ENCODE measurements around the gene PROM2.

The PROM2 gene

DNA sequence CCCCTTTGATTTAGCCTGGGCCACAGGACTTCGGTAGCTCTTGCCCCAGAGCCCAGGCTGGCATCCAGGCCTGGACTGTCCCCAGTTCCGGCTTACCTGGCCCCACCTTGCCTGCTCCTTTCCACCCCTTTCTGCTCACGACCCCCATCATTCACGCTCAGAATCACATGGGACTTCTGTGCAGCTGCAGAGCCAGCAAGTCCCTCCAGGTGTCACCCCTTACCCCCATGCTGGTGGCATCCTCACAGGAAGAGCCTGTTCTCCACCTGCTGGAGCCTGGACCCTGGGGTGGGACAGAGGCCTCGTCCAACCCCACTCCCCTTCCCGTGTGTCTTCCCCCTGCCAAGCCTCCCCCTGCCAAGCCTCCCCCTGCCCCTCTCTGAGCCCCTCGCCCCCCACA, 15.0 kb downstream of the PROM2 start:
- FAIRE-seq, result no peak

DNA sequence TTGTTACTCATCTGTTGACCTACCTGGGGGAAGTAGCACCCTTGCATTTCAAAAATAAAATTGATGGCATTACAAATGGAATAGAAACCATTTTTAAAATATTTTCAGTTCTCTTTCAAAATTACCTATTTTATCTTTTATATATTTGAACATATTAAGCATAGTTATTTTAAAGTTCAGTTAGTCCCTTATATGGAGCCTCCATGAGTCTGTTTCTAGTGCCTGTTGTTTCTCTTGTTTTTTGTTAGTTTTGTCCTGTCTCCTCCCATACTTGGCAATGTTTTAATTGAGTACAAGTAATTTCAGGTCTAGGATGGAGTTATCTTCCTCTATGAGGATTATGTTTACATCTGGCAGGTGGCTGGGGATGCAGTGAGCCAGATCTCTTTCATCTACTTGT, 17.0 kb downstream of the PROM2 start:
- FAIRE-seq, result no peak

DNA sequence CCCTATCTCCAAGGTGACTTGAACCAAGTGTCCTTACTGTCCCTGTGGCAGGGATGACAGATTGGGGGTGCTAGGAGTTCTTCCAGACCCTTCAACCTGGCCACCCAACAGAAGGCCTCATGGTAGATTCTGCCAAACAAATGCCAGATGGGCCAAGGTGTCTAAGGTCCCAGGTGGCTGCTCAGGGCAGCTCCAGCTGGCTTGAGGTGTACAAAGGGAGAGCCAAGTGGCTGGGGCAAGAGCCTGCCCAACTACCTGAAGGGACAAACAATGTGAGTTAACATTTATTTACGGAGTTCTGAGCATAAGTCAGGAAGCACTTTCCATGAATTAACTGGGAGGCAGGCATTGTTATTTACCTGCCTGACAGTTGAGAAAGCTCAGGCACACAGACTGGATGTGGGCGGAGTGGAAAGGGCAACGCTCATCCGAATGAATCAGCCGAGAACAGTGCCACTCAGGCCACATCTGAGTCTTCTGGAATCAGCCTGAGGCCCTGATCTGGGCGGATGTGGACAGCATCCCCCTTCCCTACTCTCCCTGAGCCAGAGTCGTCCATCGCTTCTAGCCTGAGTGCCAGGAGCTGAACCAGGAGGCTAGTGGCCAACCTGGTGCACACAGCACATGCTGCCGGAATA, 18.5 kb downstream of the PROM2 start:
- no peak for FAIRE-seq

DNA sequence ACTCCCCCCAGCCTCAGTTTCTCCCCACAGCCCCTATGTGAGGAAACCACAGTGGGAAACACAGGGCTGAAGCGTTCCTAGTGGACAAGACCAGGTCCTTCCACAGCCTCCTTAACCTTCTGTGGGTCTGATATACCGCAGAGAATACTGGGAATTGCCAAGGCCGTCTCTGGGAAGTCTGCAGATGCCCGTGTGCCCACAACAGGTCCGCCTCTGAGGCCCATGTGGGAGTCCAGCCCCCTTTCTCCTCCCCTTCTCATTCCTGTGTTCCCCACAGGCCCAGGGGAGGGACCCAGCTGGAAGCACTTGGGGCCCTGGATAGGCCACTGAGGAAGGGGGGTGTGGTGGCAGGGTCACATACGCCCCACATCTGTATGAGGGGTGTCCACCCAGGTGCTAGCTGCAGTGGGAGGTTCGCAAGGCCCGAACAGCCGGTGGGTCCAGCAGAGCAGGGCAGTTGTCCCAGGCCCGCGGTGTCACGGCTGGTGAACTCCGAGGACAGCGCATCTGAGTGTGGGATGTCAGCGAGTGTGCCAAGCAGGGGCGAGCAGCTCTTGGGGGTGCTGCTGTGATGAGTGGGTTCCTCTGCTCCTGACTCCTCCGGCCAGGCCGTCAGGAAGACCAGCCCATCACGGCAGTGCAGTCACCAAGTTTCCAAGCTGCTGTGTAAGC, 20.5 kb downstream of the PROM2 start:
- FAIRE-seq, result no peak

DNA sequence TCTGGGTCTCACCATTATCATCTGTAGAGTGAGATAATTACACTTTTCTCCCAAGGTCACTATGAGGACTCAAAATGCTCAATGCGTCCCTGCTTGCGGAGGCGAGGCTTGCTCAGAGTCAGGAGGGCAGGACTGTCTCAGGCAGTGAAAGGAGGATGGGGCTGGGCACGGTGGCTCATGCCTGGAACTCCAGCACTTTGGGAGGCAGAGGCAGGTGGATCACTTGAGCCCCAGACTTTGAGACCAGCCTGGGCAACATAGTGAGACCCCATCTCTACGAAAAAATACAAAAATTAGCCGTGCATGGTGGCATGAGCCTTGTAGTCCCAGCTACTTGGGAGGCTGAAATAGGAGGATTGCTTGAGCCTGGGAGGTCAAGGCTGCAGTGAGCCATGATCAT, 21.1 kb downstream of the PROM2 start:
- no peak for FAIRE-seq

DNA sequence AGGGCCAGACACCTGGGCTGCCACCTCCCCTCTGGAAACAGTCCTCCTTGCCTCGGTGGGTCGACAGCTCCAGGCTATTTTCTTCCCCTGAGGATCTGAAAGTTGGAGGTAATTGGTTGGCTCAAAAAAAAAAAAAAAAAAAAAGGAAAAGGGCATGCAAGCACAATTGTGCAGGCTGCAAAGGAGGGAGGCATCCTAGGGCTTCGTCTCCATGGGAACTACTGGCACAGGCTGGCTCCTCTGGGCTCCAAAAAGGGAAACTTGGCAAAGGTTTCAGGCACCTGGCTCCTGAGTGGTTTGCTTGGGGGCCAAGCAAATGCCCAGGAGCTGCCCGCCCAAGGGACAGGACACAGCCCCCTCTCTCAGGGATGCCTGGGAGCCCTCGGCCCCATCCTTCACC, 21.8 kb downstream of the PROM2 start:
- no peak for FAIRE-seq

DNA sequence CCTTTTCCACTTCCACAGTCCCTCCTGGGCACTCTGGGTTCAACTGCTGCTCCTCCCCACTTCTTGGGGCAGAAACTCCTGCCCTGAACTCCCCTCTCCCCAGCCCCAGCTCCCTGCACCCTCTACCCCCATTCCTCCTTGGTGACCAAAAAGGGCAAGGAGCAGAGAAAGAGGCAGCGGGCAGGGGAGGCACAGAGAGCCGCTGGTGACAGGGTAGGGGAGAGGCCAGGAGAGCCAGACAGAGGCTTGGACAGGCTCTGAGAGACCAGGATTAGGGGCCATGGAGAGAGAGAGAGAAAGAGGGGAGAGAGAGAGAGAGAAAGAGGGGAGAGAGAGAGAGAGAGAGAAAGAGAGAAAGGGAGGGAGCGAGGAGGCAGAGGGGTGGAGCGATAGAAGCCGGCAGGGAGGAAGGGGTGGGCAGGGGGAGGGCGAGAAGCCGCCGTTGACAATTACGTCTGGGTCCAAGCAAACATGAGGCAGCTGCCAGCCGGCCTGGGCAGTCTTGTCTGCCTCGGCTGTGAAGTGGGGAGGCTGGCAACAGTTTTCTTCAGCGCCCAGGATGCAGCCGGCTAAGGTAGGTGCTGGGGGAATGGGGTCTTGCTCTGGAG, 22.7 kb downstream of the PROM2 start, which contains the start of gene KCNIP3:
Gene KCNIP3 (plus strand): TSS at position 468 of the 608 bp plus-strand sequence. CDS start 92 bp downstream, at position 560.
- no peak for FAIRE-seq

DNA sequence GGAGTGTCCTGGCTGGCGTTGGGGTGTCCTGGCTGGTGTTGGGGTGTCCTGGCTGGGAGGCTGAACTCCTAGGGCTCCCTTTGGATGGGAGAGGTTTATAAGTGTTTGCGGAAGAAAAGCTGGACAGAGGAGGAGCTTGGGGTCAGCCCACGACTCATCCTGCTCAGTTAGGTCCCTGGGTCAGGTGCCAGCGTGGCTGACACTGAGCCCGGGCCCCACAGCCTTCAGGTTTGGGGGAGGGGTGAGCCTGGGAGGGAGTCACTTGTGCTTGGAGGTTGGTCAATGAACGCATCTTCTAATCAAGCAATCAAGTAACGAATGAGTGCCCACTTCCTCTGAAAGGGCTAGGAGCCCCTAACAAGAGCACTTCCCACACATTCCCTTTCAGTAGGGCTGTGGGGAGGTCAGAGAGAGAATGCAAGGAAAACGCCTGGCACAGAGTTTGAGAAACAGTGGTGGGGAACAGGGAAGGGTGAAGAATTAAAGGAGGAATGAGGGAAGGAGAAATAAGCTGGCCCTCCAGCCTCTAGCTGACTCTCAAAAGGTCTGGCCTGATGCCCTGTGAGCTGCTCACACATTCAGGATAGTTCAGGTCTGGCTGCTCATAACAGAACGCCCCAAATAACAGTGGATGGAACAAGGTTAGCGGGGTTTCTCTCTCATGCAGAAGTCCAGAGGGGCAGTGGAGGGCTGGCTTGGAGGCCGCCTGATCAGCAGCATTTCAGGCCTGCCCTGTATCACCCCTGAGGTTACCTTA, 23.6 kb downstream of the PROM2 start:
- FAIRE-seq, result no peak

DNA sequence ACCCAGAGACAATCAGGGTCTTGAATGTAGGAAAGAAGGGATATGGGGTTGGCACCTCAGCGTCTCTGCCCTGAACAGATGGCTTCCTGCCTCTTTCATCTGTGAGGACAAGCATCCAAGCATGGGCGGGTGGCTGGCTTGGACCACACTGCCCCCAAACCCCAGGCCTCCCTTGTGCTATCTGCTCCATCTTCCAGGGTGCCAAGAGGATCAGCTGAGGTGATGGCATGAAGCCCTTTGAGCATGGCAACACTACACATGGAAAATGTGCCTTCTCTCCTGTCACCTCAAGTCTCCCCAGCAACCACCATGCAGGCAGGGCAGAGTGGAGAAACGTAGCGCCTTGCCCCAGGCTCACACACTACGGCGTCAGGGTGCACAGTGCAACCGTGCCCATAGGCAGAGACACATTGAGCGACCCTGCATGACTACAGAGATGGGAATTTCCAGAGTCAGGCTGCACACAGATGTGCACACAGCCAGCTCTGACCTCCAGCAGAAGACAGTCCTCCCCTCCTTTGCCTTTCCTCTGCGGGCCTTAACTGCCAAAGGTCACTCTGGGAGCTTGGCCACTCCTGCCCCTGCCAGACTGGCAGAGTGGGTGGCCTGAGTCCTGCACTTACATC, 24.4 kb downstream of the PROM2 start:
- FAIRE-seq, result no peak

DNA sequence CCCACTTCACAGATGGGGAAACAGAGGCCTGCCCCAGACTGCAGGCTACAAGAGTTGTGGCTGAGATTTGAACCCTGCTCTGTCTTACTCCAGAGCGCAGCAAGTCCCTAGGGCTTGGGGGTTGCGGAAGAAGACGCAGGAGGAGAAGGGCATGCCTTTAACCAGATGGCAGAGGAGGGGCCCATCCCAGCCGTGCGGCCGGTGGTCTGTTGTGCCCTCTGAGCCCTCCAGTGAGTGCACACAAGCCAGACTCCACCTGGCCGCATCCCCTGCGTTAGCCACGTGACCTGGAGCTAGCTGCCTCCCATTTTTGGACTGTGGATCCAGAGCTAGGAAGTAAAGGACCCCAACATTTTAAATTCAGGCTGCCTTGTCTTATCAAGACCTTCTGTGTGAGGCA, 25.7 kb downstream of the PROM2 start:
- FAIRE-seq, result no peak

DNA sequence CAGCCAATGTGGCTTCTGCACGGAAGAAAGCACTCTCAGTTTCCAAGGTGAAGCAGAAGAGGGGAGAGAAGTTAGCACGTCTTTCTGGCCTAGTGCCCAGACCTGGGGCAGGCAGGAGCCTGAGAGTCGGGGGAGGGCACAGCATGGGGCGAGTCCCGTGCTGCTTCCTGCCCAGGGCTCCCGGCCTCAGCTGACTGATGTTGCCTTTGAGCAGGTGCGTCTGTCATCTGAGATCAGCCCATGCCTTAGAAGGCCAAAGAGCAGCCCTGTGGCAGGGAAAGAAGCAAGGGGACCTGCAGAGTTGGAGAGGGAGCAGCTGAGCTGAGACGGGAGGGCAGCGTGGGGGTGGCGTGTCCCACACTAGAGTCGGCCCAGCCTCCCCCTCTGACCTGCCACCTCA, 26.2 kb downstream of the PROM2 start:
- no peak for FAIRE-seq

DNA sequence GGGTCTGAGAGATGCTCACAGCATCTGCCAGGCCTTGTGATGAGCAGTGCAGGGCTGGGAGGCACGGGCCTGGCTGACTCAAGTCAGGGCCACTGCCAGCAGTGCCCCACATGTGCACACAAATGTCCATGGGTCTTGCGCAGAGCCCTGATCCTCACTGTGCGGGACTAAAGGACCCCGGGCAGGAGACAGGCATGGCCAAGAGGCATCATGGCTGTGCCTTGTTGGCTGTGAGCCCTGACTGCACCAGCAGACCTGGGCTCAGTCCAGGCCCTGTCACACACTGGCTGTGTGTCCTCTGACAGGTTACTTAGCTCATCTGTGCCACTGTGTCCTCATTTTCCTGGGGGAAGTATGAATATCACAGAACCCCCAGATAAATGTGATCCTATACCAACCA, 26.9 kb downstream of the PROM2 start:
- FAIRE-seq, result no peak

DNA sequence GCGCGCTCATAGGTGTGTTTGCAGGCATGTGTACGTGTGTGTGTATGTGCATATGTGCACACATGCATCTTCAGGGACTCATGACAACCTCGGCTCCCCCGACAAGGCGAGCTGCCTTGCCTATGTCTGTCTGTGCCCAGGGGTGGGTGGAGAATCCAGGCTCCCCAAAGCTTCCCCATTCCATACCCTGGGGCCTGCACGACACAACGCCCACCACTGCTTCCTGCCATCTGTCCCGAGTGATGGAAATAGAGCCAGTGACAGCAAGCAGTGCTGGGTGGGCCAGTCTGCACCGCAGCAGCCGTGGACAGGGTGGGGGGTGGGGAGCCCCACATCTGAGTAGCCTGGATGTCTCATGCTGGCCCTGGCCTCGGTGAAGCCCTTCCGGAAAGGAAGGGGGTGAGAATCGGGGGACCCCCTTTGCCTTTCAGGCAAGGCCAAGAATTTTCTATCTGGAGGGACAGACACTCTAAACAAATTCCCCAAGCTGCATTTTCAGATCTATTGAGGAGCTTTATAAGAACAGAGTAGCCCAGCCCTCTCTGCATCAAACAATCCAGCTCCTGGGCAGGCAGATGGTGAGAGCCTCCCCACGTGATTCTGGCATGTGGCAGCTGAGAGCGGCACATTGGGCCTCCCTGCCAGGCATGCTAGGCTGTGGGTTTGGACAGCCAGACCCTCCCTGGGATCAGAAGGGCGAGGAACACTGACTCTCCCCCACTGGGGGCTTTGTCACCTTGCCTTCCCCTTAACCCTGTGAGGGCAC, 27.8 kb downstream of the PROM2 start:
- FAIRE-seq, result no peak

DNA sequence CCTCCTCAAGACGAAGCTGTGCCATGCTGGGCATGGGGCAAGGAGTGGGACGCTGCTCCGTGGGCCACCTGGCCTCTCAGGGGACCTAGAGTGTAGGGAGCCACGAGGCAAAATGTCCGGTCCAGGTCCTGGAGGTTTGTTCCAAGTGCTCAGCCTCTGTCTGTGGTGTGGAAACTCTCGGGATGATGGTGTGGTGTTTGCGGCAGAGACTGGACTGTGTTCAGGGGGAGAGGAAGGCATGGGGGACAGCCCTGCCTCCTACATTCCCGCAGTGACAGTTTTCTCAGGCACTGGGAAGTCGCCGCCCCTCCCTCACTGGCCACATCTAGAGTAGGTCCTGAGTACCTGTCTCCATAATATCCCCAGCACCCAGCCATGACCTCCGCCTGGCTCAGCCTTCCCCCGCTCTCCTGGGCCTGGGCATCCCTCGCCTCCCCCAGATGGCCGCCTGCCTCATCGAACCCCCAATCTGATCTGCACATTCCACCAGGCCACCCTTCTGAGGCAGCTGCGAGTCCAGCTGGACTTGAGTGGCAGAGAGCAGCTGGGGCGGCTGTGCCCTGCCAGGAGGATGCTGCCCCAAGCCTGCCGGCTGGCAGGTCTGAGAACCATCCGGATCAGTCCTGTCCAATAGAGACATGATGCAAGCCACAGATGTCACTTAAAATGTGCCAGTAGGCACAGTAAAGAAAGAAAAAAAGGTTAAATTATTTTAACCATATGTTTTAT, 29.1 kb downstream of the PROM2 start:
- no peak for FAIRE-seq

DNA sequence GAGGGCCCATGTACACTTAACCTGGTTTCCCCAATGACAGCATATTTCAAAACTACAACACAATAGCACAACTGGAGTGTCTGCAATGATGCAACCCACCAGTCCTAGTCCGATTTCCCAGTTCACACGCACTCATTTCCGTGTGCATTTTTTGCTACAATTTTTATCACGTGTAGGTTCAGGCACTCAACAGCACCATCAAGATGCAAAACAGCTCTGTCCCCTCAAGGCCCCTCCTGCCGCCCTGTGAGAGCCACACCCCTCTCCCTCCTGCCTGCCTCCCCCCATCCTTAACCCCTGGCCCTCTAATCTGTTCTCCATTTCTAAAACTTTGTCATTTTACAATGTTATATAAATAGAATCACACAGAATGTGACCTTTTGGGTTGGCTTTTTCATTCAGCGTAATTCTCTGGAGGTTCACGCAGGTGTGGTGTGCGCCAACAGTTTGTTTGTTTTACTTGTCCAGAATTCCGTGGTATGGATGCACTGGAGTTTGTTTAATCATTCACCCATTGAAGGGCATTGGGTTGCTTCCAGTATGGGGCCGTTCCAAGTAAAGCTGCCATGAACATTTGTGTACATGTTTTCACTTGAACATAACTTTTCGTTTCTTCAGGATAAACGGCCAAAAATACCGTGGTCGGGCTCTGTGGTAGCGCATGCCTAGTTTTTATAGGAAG, 31.3 kb downstream of the PROM2 start:
- FAIRE-seq, result no peak

DNA sequence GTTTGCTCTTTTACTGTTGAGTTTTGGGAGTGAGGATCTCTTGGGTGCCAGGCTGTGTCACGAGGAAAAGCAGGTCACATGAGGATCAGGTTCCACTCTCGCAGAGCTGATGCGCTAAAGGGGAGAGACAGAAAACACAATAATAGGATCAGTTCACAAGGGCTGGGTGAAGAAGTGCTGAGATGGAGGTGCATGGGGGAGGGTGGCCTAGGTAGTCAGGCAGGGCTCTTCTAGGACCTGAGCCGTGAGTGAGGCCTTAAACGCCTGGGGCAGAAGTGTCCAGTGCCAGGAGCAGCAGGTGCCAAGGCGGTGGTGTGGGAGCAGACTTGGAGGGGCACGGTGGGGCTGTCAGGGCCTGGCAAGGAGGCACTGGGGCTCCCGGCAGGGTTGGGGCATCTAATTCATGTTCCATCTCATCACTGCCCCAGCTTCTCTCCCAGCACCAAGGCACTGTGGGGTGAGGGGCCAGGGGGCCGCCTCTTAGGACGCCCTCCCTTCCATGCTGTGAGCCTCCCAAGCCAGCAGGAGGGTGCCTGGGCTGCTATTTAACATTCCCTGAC, 32.2 kb downstream of the PROM2 start:
- no peak for FAIRE-seq

DNA sequence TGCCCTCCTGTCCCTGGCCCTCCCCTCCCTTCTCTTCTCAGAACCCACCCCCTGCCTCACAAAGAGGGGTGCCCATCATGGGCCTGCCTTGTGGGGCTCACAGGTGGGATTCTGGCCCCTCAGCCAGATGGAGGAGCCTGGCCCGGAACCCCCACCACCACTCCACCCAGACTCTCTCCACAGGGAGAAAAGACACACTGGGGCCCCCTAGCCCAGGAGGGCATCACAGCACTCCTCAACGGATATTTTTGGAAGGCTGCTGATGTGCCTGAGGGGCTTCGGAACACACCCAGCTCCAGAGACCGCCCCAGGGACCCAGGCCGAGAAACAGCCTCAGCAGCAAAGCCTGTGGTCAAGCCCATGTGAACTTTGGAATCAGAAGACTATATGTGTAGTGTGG, 32.8 kb downstream of the PROM2 start:
- no peak for FAIRE-seq

DNA sequence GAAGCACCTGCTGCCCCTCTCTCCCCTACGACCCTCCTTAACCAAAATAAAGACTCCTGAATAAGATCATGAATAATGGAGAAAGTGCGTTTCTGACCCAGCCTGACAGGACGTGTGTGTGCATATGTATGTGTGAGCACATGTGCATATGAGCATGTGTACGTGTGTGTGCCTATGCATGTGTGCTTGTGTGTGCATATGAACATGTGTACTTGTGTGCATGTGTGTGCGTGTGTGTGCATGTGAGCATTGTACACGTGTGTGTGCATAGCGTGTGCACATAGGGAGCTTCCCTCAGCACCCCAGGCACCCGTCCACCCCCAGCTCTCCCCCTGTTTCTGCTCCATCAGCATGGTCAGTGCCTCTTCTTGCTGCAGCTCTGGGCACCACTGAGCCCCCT, 33.6 kb downstream of the PROM2 start:
- no peak for FAIRE-seq

DNA sequence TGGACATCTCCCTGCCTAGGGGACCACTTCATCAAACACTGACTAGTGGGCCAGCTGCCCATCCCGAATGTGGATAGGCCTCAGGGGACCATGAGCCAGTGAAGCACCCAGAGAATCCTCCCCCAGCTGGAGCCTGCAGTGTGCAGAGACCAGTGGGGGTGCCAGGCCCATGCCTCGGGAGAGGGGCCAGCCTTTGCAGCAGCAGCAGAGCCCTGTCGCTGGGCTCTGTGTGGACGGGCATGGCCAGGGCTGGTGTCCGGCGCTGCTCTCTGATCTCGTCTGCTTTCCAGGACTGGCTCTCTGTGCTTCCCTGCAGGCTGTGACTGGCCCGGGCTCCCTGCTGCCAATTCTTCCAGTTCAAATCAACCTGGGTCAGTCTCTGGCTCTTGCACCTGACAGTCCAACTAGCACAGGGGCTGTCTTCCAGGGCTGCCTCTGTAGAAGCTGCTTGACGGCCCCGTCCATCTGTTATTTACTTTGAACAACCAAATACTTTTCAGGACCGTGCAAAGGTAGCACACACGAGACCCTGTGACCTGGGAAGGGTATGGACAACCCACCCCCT, 34.3 kb downstream of the PROM2 start:
- no peak for FAIRE-seq

DNA sequence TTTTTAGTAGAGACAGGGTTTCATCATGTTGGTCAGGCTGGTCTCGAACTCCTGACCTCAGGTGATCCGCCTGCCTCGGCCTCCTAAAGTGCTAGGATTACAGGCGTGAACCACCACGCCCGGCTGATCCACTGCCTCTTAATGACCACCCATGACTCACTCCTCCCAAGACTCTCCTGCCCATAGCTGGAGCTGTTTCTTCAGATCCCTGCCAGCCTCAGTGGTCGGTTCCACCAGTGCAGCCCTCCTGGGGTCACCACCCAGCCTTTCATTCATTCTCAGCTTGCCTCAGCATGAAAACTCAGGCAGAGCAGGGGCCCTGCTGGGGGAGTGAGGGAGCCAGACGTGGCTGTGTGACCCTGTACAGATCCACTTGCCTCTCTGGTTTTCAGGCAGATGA, 35.4 kb downstream of the PROM2 start:
- no peak for FAIRE-seq

Measured in TTC549 (cell line).